Epidermal melanocyte (primary cell): ENCODE measurements around the gene RIN2.

Source experiments
- DNase-seq: peaks from one replicate; pipeline ENCODE4 v3.0.0; 2011; ENCODE audit warnings: low spot score; ENCODE audit not compliant: insufficient read length

Gene RIN2

DNA sequence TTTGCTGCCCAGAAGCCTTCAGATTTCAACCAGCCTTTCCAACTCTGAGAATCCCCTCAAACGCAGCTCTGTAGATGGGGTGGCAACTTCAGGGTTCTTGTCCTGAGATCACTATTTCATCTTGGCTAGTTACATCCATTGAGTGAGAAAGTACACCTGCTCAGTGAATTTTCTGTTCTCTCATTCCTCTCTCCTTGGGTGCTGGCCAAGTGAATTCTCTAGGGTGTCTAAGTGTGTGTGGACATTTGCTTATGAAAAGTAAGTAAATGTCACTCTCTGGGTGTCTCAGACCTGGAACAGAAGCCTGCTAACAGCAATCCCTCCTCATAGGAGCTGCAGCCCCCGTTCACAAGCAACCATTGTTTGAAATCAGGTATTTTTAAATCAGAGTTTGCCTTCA lies 3.8 kb downstream of the RIN2 start:
- no peak for DNase-seq

DNA sequence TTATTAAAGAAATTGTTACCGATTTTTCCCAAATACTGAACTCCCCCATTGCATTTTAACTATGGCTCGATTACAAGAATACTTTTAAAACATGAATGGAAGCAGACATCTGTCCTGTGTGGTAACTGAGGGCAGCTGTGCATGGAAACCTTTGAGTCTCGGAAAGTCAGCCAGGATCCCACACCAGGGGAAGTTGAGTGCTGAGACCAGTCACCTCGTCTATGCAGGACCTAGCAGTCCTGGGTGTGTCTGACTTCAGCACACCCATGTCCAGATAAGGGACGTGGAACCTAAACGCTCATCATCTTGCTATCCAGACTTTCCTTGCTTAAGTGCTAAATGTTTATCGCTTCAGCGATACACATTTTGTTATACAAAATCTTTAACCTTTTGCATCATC lies 6.1 kb downstream of the RIN2 start:
- no peak for DNase-seq

DNA sequence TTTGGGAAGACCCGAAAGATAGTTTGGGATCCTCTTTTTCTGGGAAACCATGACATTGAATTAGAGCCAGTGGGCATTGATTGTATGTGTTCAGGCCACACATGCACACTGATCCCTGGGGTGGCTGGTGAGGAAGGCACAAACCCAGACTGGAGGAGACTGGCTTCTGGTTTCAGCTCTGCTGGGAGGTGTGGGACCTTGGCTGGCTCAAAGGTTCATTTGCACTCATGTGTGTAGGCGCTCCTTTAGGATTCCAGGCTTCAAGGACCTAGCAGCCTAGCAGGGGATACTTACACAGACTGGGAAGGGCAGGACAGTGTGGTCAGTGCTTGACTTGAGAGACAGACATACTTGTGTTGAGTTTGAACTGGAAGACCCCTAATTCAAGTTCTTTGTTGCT lies 7.2 kb downstream of the RIN2 start:
- DNase-seq = no peak

DNA sequence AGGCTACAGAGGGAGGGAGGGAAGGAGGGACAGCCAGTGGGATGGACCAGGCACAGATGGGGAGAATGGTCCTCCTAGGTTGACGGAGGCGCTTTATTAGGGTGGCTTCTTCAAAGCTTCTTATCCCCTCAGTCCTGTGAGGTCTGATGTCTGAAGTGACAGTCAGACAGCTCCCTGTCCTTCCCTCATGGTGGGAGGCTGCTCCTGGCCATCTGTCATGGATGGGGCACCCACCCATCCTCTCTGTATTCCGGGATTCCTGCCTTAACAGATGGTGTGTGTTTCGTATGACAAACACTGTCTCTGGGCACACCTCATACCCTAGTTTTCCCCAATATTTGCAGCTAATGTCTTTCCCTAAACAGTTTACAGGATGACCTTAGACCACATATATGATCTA lies 7.9 kb downstream of the RIN2 start:
- no peak for DNase-seq

DNA sequence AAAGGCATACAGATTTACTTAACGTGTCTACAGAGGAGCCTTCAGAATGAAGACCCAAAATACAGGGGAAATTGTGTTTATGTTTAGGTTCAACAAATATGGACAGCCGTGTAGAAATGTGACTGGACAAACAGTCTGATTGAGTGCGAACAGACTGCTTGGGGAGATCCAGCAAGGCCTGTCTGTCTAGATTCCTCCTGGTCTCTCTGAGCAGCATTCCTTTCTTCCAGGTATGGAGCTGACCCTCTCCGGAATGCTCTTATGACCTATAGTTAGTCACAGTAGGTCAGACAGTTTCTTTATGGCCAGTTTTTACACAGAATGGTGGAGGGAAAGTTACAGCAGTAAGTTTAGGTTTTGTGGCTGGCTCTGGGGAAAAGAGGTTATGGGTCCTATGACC lies 9.0 kb downstream of the RIN2 start:
- no peak for DNase-seq

DNA sequence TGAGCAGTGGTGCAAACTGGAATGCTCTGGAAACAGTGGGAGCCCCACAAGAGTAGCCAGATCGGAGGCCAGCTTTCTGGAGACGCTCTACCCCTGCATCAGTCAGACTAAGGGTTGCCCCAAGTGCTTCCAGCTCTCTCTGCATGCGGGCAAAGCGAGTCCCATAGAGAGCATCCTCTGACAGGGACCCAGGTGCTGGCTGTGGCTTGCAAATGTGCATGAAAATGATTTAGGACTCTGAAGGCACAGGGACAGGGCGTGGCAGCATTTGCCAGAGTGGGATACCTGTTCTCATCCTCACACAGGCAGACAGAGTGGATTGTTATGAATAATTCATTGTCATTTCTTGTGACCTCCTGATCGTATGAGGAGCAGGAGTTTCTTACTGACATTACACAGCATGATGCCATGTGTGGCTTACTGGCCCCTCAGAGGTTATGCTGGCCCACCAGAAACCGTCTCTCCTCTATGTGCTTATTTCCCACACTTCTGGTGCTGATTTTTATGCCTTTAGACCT lies 10.3 kb downstream of the RIN2 start:
- no peak for DNase-seq

DNA sequence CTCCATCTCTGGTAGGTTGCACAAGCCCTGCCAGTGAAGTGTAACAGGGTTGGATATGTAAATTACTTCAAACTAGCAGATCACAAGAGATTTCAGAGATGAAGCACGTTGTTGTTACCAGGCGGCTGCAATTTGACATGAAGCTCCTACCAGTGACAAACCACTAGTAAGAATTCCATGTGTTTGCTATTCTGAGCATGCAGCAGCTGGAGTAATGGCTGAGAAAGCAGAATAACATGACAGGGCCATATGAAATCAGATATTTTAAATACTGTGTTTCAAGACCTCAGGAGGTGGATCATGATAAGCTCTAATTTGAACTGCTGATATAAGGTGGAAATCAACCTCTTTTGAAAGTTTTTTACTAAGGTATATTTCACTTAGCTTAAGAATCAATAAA lies 11.4 kb downstream of the RIN2 start:
- DNase-seq = no peak

DNA sequence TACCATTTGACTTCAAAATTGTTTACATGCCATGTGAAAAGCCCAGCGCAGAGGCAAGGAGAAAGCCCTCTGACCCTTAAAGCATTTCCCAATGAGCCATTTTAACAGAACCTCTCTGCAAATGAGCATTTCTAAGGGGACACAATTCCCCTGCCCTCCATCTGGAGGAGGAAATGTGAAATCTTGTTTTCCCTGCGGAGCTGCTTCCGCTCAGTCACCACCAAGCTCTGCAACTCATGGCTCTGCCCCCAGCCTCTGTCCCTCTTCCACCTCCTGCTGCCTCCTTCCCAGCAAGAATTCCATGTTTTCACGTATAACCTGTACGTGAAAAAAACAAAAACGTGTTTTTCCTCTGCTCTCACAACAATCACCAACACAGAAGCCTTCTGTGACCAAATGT lies 12.3 kb downstream of the RIN2 start:
- no peak for DNase-seq

DNA sequence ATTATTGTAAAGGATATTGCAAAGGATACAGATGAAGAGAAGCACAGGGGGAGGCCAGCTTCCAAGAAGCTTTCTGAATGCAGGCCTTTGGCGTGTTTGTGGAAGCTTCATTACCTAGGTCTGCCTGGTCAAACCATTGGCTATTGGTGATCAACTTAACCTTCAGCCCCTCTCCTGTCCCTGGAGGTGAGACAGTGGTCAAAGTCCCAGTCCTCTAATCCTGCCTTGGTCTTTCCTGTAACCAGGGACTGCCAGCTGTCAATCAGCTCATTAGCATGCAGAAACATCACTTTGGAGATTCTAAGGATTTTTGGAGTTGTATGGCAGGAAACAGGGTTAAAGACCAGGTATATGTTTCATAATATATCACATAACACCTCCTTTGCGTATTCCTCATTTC lies 13.0 kb downstream of the RIN2 start:
- DNase-seq = no peak

DNA sequence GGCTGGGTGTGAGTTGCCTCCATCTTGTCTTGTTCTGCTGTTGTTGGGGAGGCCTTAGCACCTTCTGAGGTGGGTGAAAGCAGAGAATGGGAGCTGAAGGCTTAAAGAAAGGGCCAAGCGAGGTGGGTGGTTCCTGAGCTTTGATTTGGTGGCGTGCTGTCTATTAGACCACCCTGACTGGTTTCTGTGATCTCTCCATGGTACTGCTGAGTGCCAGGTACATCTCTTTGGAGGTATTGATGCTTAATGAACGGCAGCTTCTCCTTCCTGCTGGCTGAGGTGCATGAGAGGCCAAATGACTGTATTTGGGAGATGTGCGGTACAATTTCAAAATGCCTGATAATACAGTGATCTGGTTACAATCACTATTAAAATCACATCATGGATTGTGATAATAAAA lies 15.4 kb downstream of the RIN2 start:
- no peak for DNase-seq

DNA sequence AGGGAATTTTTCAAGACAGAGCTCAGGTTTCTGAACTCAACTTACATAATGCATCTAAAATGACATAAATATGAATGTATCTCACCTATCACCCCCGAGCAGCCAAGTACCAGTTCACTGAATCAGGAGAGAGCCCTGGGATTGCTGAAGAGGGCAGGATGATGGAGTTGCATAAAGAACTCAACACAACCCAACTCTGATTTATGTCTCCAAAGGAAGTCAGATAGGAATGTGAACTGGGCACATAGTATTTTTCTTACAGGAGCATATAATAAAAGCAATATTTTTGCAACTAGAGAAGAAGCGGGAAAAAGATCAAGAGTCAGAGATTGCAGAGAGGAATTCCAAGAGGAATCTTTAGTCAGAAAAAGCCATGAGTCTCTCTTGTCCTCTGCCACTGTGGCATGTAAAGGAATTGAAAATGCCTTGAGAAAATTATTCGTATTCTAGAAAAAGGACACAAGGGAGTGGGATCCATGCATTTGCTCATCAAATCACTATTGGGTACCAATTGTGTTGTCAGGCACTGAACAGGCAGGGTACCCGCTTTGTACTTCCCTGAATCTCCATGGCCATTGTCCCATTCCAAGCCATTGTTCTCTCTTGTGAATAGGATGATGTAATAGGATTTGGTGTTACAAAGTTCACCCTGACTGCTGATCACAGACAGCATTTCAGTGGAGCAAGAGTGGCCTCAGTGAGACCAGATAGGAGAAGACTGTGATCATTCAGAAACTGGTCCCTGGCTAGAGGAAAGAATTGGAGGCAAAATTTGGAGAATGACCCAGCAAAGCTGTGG lies 16.3 kb downstream of the RIN2 start:
- no peak for DNase-seq

DNA sequence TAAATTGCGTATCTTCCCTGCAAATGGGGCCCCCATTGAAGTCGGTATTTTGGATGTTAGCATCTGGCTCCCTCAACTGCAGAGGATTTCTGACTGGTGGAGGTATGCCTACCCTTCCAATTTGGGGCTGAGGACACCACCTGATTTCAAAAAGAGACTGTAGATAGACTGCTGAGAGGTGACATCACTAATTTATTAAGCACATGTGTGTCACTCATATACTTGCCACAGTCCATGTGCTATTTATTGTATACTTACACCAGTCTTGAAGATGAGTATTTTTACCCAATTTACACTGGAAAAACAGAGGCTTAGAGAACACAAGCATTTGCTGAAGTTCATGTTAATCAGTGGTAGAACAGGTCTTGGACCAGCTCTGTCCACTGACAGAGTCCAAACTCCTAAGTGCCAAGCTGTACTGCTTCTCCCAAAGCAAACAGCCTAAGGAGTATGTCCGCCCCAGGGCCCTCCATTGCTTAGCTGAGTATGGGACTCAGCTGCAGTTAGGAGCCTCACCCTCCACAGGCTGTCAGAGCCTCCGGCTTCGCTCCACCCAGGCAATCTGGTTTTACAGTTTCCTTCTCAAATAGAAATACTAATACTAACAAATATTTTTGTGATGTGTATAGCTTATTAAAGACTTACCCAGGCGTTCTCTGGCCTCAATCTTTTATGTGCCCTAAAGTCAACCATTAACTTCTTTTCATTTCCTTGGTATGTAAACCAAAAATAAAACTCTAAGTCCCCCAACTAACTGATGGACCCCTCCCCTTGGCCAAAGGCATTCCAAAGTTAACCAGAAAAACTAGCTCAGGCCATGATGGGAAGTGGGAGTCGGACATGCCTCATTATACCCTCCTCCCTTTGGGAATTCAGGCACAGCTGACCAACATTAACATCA lies 17.5 kb downstream of the RIN2 start:
- DNase-seq = no peak

DNA sequence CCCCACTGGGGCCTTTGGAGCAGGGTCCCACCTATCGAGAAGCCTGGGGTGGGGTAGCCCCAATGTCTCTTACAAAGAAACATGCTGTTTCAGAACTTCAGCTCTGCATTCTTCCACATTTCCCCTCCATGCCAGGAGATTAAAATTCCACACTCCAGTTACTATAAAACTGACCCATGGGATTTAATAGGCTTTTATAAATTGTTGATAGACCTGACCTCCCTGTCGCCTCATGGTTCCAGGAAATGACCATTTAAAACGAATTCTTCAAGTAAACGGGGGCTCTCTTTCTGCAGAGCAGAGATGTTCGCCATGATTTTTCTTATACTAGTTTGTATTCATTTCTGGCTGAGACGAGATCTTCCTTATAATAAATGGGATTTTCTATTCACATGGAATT lies 19.3 kb downstream of the RIN2 start:
- no peak for DNase-seq

DNA sequence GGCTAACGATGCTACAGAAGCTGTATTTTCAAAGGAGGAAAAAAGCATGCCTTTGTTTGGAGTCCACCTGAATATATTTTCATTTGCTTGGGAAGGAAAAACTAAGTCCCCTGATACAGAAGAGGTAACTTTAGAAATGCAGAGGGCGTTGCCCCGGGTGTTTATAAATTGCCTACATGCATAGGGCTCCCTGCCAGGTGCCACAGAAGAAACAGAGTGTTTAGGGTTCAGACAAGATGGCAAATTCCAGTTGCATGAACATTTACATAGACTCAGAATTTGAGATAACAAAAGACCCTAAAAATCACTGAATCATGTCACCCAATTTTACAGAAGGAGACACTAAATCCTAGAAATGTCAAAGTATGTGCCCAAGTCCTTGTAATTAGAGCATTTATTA lies 19.9 kb downstream of the RIN2 start:
- DNase-seq = no peak

DNA sequence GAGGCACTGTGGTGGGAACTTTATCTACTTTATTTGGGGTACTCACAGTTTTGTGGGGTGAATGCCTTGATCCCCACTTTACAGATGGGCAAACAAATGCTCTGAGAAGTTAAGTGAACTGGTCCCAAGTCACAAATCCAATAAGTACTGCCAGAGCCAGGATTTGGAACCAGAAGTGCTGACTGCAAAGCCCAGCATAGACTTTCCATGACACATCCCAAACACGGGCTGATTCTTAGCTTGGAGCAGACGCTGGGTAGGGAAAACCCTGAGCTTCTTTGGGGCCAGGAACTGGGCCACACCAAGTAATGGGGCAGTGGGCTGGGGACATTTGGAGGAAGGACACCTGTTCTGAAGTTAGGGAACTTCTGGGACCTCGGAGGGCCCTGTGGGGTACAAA lies 20.3 kb downstream of the RIN2 start:
- no peak for DNase-seq

DNA sequence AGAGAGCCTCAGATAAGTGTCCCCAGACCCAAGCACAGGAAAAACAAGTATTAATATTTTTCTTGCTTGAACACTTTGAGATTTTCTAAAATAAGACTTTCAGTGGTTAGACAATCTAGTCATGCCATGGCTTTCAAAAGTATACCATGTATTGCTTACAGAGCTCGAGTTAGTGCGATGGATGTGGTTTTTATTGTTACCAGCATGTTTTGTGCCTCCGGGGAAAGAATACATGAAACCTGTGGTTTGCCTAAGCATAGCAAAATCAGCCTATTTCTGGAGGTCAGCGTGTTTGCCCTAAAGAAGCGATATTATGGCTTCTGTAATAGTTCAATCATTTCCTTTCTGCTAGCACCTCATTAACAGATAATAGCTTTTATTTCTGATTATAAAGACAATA lies 21.6 kb downstream of the RIN2 start:
- no peak for DNase-seq

DNA sequence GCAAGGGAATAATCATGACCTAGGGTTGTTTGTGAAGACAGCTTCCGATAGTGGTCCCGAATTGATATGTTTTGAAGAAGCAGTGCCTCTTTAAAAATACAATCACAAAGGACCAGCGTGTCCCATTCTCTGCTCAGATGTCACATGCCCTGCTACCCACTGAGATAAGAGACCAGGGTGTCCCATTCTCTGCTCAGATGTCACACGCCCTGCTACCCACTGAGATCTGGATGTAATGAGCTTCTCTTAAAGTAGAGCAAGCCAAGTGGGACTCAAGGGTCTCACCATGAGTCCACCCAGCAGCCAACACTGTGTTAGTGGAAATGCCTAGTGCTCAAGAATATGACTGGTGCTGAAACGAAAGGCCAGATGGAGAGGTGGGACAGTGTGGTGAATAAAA lies 22.2 kb downstream of the RIN2 start:
- no peak for DNase-seq

DNA sequence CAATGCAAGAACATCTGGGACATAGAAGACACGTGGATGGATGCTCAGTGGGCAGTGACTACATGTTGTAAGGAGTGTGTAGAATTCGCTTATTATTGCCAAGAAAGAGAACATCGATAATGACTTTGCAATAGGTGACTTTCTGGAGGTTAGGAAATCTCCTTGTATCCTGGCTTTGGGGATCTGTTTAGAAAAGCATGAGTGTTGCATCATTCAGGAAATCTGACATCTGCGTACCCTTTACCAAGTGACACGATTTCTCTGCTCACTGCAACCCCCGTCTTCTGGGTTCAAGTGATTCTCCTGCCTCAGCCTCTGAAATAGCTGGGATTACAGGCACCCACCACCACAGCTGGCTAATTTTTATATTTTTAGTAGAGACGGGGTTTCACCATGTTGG lies 23.2 kb downstream of the RIN2 start:
- no peak for DNase-seq

DNA sequence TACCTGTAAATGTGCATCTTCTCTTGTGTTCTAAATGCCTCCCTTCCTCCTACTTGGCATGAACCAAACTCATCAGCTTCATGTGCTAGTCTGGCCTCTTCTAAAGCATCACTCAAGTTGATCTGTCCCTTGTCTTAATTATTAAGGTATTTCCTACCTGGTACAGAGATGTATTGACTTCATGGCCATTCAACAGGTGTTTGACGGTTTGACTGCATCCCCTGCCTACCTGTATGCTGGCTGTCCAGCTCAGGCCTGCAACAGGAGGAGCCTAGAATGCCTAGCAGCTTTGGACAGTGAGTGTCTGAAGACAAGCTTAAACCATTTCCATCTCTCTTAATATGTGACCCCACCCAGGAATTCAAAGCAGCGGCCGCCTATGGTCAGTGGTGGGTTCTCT lies 24.6 kb downstream of the RIN2 start:
- no peak for DNase-seq

DNA sequence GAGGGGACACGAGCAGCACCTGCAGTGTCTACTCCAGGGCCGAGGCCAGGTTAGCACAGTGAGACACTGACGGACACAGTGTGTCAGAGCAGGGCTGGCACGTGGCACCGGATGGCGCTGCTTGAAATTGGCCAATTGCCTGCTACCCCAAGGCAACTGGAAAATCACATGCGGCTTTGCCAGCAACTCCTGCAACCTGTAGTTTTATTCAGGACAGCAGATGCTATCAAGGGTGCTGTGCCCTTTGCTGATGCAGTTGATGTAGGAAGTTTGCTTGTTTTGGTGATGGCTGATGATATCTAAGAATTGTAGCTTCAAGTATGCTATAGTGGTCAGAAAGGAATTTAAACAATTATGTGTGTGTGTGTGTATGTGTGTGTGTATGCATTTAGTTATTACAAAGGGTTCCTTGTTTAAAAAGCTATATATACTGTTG lies 25.9 kb downstream of the RIN2 start:
- DNase-seq = no peak

DNA sequence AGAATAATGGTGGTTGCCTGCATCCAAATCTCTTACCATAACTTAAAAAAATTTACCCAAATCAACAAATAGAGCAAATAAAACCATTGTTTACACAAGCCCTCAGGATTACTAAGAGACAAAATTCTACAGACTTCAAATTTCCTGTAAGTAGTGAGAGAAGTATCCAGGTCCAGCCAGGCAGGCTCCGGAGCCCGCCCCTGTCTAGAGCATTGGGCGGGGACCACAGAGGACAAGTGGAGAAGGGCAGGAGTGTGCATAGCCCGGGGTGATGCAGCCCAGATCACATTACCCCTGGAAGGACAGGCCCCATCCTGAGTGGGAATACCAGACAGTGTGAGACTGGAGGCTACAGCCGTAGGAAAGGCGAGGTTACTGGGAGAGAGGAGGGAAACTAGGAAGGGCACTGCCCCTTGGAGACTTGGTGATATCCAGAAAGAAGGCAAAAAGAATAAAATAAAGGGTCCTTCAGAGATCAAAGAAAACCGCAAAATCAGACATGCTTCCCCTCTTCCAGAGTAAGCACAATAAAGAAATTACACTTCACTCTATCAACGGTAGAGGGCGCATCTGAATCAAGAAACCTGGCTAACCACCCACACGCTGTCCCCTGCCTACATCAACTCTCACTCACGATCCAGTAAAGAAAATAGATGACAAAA lies 26.6 kb downstream of the RIN2 start:
- DNase-seq = no peak
